ENCODE results near the gene RTN4RL1. TPM values are rescaled to one million over a fixed set of nuclear protein-coding genes. Genes with fewer than 3 reads are reported as not detected.

Gene RTN4RL1
- total RNA-seq, 1 donor from 2014 or later, result not detected

GRCh38 chr17:2043785-2044184, 18.7 kb upstream of the RTN4RL1 start:
- TF ChIP-seq, protein P1, sequence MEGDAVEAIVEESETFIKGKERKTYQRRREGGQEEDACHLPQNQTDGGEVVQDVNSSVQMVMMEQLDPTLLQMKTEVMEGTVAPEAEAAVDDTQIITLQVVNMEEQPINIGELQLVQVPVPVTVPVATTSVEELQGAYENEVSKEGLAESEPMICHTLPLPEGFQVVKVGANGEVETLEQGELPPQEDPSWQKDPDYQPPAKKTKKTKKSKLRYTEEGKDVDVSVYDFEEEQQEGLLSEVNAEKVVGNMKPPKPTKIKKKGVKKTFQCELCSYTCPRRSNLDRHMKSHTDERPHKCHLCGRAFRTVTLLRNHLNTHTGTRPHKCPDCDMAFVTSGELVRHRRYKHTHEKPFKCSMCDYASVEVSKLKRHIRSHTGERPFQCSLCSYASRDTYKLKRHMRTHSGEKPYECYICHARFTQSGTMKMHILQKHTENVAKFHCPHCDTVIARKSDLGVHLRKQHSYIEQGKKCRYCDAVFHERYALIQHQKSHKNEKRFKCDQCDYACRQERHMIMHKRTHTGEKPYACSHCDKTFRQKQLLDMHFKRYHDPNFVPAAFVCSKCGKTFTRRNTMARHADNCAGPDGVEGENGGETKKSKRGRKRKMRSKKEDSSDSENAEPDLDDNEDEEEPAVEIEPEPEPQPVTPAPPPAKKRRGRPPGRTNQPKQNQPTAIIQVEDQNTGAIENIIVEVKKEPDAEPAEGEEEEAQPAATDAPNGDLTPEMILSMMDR (IDR thresholded peaks at IDR 0.05; ENCODE audit: insufficient read depth, low read length, poor library complexity, severe bottlenecking), result no peak
- DNase-seq (ENCODE audit: low read depth), result no peak
- Histone ChIP-seq H3K36me3 (ENCODE audit: control insufficient read depth, insufficient read depth, low read length) (peaks cover 3% of the 10 kb centered on the region), H3K27me3 (ENCODE audit: control insufficient read depth, insufficient read depth, low read length) (no peaks in the 10 kb centered on the region), H3K4me3 (ENCODE audit: low read depth, low read length) (no peak overlapping the region)

DNA sequence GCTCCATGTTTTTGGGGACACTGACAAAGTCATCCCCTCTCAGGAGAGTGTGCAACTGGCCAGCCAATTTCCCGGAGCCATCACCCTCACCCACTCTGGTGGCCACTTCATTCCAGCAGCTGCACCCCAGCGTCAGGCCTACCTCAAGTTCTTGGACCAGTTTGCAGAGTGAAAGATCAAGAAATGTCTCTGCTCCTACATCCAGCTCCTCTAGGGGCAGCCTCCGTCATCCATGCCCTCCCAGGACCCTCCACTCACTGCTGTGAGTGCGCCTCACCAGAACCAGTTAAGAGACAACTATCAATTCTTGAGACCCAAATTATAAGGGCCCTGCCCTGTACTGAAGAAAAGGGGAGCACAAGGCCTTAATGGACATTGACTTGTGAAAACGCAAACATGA, 17.8 kb upstream of the RTN4RL1 start:
- Histone ChIP-seq H3K36me3 (ENCODE audit: control insufficient read depth, insufficient read depth, low read length) (peaks cover 3% of the 10 kb centered on the region), H3K4me3 (ENCODE audit: low read depth, low read length) (peak overlapping the region; percentile 57), H3K27me3 (ENCODE audit: control insufficient read depth, insufficient read depth, low read length) (no peaks in the 10 kb centered on the region)
- TF ChIP-seq, protein P1 (IDR thresholded peaks at IDR 0.05; ENCODE audit: insufficient read depth, low read length, poor library complexity, severe bottlenecking), result no peak
- DNase-seq (ENCODE audit: low read depth), result no peak

DNA sequence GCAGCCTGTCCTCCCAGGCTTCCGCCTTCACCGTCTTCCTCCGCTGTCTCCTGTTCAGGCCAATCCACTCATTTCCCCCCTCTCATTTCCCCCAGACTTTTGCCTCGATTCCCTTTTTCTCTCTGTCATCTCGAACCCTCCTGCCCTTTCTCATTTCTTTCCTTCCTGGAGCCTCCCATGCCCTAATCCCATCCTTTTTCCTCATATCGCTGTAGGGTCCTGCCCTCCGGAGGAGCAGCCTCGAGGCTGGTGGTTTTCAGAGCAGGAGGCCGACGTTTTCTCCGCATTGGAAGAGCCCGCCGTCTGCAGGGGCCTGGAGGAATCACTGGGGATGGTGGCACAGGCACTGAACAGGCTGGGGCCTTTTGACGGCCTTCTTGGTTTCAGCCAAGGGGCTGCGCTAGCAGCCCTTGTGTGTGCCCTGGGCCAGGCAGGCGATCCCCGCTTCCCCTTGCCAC, 17.3 kb upstream of the RTN4RL1 start:
- TF ChIP-seq, protein P1 (IDR thresholded peaks at IDR 0.05; ENCODE audit: insufficient read depth, low read length, poor library complexity, severe bottlenecking), result peak; percentile 55
- H3K36me3 ChIP-seq (ENCODE audit: control insufficient read depth, insufficient read depth, low read length), result peaks cover 3% of the 10 kb centered on the region
- peak overlapping the region; percentile 57 for H3K4me3 ChIP-seq (ENCODE audit: low read depth, low read length)
- H3K27me3 ChIP-seq (ENCODE audit: control insufficient read depth, insufficient read depth, low read length), result no peaks in the 10 kb centered on the region
- no peak for DNase-seq (ENCODE audit: low read depth)

DNA sequence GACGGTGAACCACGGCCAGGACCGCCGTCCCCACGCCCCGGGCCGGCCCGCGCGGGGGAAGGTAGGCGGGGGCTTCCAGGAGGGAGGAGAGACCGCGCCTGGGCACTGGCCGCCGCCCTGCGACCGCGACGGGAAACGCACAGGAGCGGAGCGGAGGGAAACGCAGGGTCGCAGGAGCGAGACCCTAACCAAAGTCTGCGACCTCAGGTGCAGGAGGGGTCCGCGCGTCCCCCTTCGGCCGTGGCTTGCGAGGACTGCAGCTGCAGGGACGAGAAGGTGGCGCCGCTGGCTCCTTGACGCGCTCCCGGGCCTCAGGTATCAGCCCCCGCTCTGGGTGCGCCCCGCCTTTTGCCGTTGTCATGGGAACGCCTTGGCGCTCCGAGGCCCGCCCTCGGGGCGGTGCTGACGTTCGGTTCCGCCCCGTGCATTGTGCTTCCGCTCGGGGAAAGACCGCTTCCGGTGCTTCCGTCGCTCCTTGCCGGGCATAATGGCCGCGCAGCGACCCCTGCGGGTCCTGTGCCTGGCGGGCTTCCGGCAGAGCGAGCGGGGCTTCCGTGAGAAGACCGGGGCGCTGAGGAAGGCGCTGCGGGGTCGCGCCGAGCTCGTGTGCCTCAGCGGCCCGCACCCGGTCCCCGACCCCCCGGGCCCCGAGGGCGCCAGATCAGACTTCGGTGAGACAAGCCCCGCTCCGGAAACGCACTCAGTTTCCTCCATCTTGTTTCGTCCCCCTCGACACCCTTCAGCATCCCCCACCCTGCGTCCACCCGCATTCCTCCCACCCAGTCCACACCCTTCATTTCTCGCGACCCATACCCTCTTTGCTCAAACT, 16.6 kb upstream of the RTN4RL1 start, which contains the start of gene OVCA2:
TSS of gene OVCA2 (plus strand) at position 462 of the 829 bp plus-strand sequence. CDS start at position 488, 26 bp downstream.
- Histone ChIP-seq H3K4me3 (ENCODE audit: low read depth, low read length) (peak within 1 kb of the TSS; percentile 57), H3K36me3 (ENCODE audit: control insufficient read depth, insufficient read depth, low read length) (peaks cover 3% of the 10 kb centered on the region), H3K27me3 (ENCODE audit: control insufficient read depth, insufficient read depth, low read length) (no peaks in the 10 kb centered on the region)
- TF ChIP-seq, protein P1 (IDR thresholded peaks at IDR 0.05; ENCODE audit: insufficient read depth, low read length, poor library complexity, severe bottlenecking), result peak; percentile 51
- no peak for DNase-seq (ENCODE audit: low read depth)

GRCh38 chr17:2040942-2041560, 15.9 kb upstream of the RTN4RL1 start:
- Histone ChIP-seq H3K36me3 (ENCODE audit: control insufficient read depth, insufficient read depth, low read length) (peaks cover 3% of the 10 kb centered on the region), H3K27me3 (ENCODE audit: control insufficient read depth, insufficient read depth, low read length) (no peaks in the 10 kb centered on the region), H3K4me3 (ENCODE audit: low read depth, low read length) (peak overlapping the region; percentile 57)
- TF ChIP-seq, protein P1 (IDR thresholded peaks at IDR 0.05; ENCODE audit: insufficient read depth, low read length, poor library complexity, severe bottlenecking), result no peak
- DNase-seq (ENCODE audit: low read depth), result no peak
